Heart left ventricle (tissue), 16 donors: ENCODE measurements around the gene FILIP1. TPM values are rescaled to one million over a fixed set of nuclear protein-coding genes. Genes with fewer than 3 reads are reported as not detected.

Experiments
- ATAC-seq, 4 donors: fragments of 200-7000 bp; cut with Tn5 transposase; one replicate each; pipeline ENCODE4 v1.9.1; 2020 to 2022; ENCODE audit warnings: moderate library complexity in 4 of 4, mild to moderate bottlenecking in 3 of 4, moderate number of reproducible peaks in 1 of 4
- DNase-seq, 5 donors: peaks; one replicate each; pipeline ENCODE4 v3.0.0-alpha.2; 2020
- H3K27ac ChIP-seq, 12 donors: fragments of 200-600 bp; sonication (generic) in 4 of 12; one replicate each; pipeline versions ENCODE4 v1.5.0 to v1.8.0; 2016 to 2022; ENCODE audit warnings: mild to moderate bottlenecking in 2 of 12
- H3K27me3 ChIP-seq, 9 donors: fragments of 200-600 bp; sonication (generic) in 2 of 9; one replicate each; pipeline versions ENCODE4 v1.5.1 to v1.8.0; 2016 to 2022; ENCODE audit warnings: mild to moderate bottlenecking in 3 of 9
- H3K36me3 ChIP-seq, 9 donors: fragments of 200-600 bp; sonication (generic) in 2 of 9; one replicate each; pipeline versions ENCODE4 v1.5.0 to v1.8.0; 2018 to 2022; ENCODE audit warnings: mild to moderate bottlenecking in 2 of 9
- H3K4me1 ChIP-seq, 12 donors: fragments of 200-600 bp; sonication (generic) in 4 of 12; one replicate each; pipeline versions ENCODE4 v1.5.0 to v1.8.0; 2016 to 2022; ENCODE audit warnings: mild to moderate bottlenecking in 3 of 12
- H3K4me3 ChIP-seq, 12 donors: fragments of 200-600 bp; sonication (generic) in 4 of 12; one replicate each; pipeline versions ENCODE4 v1.5.0 to v1.8.0; 2017 to 2022; ENCODE audit warnings: mild to moderate bottlenecking in 9 of 12, moderate library complexity in 4 of 12
- H3K9me3 ChIP-seq, 12 donors: fragments of 200-600 bp; sonication (generic) in 4 of 12; one replicate each; pipeline versions ENCODE4 v1.5.0 to v1.8.0; 2016 to 2022; ENCODE audit warnings: mild to moderate bottlenecking in 1 of 12
- POLR2A ChIP-seq, 2 donors: fragments of 450-650 bp; IDR thresholded peaks; one replicate each; pipeline ENCODE4 v1.6.1; 2017; ENCODE audit warnings: antibody characterized with exemption in 2 of 2, mild to moderate bottlenecking in 2 of 2, moderate library complexity in 2 of 2
- WGBS, 4 donors: extraction: QIAGEN DNeasy Blood & Tissue Kit in 2 of 4; methylation state at CpG; one replicate each; pipeline versions ENCODE4 v1.1.5 to v1.1.7; 2013 to 2018; 5-methylcytosine and 5-hydroxymethylcytosine counted together
- intact Hi-C, 10 donors: fragments of 100-400 bp; cut with DNase I; formaldehyde crosslinking; loops; one replicate each; pipeline versions ENCODE4 v1.11.1 to v1.14.2; 2022
- polyA plus RNA-seq, 2 donors: library from polyadenylated mRNA; stranded (reverse); fragments of 200-250 nt; gene quantifications; one replicate each; pipeline ENCODE4 v1.2.3, GENCODE V29; 2013
- total RNA-seq, 9 donors: library from RNA; depleted of rRNA in 2 of 9; stranded (reverse); fragments of >200 nt in 2 of 9; fragmentation: NEBNext Ultra II Directional in 3 of 9; extraction: Animal tissue kit (Norgen Biotek cat#: 25700) in 3 of 9; gene quantifications; one replicate each; pipeline versions ENCODE4 v1.1.0 to v1.2.4, GENCODE V29; 2016 to 2023
- TF ChIP-seq, protein P1 (sequence below), 12 donors: fragments of 200-600 bp; sonication (generic) in 4 of 12; IDR thresholded peaks; one replicate each; pipeline versions ENCODE4 v1.5.0 to v1.8.0; 2018 to 2022; ENCODE audit warnings: antibody characterized with exemption in 12 of 12, mild to moderate bottlenecking in 5 of 12
- donor health status: ischemic (EF 13 %, LVEDD 7.1; RV severe dilation, severe dysfunction).
- donor health status: healthy with polysubstance abuse.
- donor health status: DM: no; HTN: yes; CAD: no.
- donor health status: DM: no; HTN: no; CAD: no.
- donor health status: ischemic (EF 25% LVEDD 6.9; RV normal size, moderate dysfunction).
- donor health status: ischemic (EF 25% LVEDD 5.7; RV mildly dilated, moderate dysfunction).
- donor health status: healthy.
- donor health status: DM: yes; HTN: yes; CAD: no.
- donor health status: ischemic (EF 35%, LVEDD 5.7; RV mildly dilated, moderate dysfunction).
- donor health status: nonischemic (EF 11% LVEDD 7.7; RV severe dilation, severe dysfunction).
- donor health status: DM: yes; HTN: yes; CAD: no.
- donor health status: PGD.
- donor health status: ischemic (EF 29% LVEDD 5.4; RV normal size, mild dysfunction).
- donor health status: nonischemic (EF 23%, LVEDD 6.1; RV moderate dilation, normal function).

The FILIP1 gene
- total and polyA plus RNA-seq, 11 donors: 49.2 to 230 (median 158) TPM

DNA sequence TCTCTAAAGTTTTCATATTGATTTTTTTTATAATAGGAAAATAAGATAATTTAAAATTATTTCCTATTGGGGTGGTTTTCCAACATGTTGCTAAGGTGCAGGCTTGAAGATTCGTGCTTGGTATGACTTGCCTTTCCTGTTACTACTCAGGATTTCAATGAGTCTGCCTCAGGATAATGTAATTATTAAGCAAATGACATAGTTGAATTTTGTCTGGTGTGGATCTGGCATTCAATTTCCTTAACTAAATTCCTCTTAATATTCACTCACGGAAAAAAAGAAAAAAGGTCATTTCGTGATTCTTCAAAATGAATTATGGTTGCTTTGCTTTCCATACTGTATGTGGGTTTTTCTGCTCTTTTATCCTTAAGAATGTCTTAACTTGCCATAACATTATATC is 9.3 kb upstream of the FILIP1 start:
- DNase-seq (no peak), ATAC-seq (no peak)
- Histone ChIP-seq H3K27me3 (no peaks in the 10 kb centered on the region), H3K36me3 (no peaks in the 10 kb centered on the region), H3K4me3 (no peak overlapping the region), H3K4me1 (peaks cover 0 to 39% (median 13%) of the 10 kb centered on the region in 12 donors), H3K27ac (peak overlapping the region in 4 of 12 donors; percentile 9 to 37 (median 35)), H3K9me3 (peaks cover 0 to 6% (median 0%) of the 10 kb centered on the region in 12 donors)
- intact Hi-C loops: loop anchor here in 1 of 10 donors (5.0 kb wide), 1 partner anchor 221 kb away; the partner anchor contains the start of gene TMEM30A
- no peak for TF ChIP-seq POLR2A (IDR thresholded peaks at IDR 0.05)
- 59 to 74% (median 64%) methylated on average over 3 of the region's 3 CpGs for WGBS, 4 donors

DNA sequence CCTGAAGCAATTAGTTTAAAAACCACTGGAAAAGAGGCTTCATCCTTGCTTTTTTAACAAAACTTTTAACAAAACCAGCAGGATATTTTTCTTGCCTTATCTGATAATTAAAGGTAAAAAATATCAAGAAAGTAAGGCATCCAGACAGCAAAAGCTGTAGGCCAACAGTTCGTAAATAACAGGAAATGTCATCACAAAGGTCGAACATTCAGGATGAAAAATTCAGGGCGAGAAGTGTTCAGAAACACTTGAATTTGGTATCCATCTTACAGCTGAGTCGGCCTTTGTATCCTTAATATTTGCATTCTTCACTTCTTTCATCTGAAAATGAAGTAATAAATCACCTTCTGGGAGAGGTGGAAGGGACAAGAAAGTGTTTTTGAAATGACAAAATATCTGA is 8.2 kb upstream of the FILIP1 start:
- ATAC-seq (no peak), DNase-seq (no peak)
- intact Hi-C loops: loop anchor here in 1 of 10 donors (5.0 kb wide), 1 partner anchor 219 kb away; the partner anchor contains the start of gene TMEM30A
- Histone ChIP-seq H3K9me3 (no peaks in the 10 kb centered on the region), H3K27me3 (no peaks in the 10 kb centered on the region), H3K4me3 (no peak overlapping the region), H3K27ac (peak overlapping the region in 1 of 12 donors; percentile 6), H3K4me1 (peaks cover 0 to 42% (median 15%) of the 10 kb centered on the region in 12 donors), H3K36me3 (no peaks in the 10 kb centered on the region)
- 53 to 71% (median 60%) methylated on average over 4 of the region's 4 CpGs for WGBS, 4 donors
- TF ChIP-seq, protein P1, sequence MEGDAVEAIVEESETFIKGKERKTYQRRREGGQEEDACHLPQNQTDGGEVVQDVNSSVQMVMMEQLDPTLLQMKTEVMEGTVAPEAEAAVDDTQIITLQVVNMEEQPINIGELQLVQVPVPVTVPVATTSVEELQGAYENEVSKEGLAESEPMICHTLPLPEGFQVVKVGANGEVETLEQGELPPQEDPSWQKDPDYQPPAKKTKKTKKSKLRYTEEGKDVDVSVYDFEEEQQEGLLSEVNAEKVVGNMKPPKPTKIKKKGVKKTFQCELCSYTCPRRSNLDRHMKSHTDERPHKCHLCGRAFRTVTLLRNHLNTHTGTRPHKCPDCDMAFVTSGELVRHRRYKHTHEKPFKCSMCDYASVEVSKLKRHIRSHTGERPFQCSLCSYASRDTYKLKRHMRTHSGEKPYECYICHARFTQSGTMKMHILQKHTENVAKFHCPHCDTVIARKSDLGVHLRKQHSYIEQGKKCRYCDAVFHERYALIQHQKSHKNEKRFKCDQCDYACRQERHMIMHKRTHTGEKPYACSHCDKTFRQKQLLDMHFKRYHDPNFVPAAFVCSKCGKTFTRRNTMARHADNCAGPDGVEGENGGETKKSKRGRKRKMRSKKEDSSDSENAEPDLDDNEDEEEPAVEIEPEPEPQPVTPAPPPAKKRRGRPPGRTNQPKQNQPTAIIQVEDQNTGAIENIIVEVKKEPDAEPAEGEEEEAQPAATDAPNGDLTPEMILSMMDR (IDR thresholded peaks at IDR 0.05): no peak
- no peak for TF ChIP-seq POLR2A (IDR thresholded peaks at IDR 0.05)

DNA sequence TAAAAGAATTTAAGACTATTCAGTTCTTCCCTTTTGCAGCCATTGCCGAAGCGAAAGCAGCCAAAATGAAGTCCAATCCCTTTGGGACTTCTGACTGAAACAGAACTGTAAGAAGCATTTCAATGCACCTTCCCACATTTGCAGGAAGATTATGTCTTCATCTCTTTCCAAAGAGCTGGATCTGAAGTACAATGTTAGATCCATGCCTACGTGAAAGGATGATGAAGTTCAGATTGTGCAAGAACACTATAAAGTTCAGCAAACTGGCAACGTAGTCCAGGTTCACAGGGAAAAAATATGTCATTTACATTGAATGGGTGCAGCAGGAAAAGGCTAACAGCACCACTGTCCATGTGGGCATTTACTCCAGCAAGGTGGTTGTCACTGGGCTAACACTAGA is 6.0 kb upstream of the FILIP1 start:
- Histone ChIP-seq H3K9me3 (no peaks in the 10 kb centered on the region), H3K27ac (no peak overlapping the region), H3K4me1 (peaks cover 0 to 58% (median 29%) of the 10 kb centered on the region in 12 donors), H3K4me3 (peak overlapping the region in 2 of 12 donors; percentile 18 to 22), H3K27me3 (no peaks in the 10 kb centered on the region), H3K36me3 (no peaks in the 10 kb centered on the region)
- ATAC-seq (no peak), DNase-seq (no peak)
- intact Hi-C loops: loop anchor here in 2 of 10 donors (5.0 to 10.0 kb wide), 2 partner anchors 65 to 217 kb away; partner anchors contain the start of gene TMEM30A (in 1 of the 2)
- 60 to 75% (median 67%) methylated on average over 4 of the region's 4 CpGs for WGBS, 4 donors
- TF ChIP-seq, protein P1 (IDR thresholded peaks at IDR 0.05): no peak
- no peak for TF ChIP-seq POLR2A (IDR thresholded peaks at IDR 0.05)

DNA sequence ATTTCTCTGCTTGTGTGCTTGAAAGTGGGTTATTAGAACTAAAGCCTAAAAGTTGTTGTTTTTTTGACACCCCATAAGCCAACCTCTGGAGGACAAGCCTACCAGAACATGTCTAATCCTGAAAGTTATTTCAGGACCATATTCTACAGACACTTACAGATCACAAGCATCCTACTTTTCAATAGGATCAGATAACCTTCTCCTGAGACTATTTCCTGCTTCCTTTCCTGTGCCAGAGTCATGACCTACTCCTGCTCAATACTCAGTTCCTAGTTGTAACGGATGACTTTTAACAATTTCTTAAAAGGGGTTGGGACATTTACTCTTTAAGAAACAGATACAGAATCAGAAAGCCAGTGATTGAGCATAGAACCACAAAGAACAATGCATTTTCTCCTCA is 5.3 kb upstream of the FILIP1 start:
- no peak for ATAC-seq
- no peak for DNase-seq
- Histone ChIP-seq H3K27ac (peak overlapping the region in 1 of 12 donors; percentile 4), H3K4me3 (no peak overlapping the region), H3K36me3 (no peaks in the 10 kb centered on the region), H3K9me3 (no peaks in the 10 kb centered on the region), H3K27me3 (no peaks in the 10 kb centered on the region), H3K4me1 (peaks cover 0 to 65% (median 34%) of the 10 kb centered on the region in 12 donors)
- 43 to 54% (median 49%) methylated on average over 1 of the region's 1 CpG for WGBS, 4 donors
- intact Hi-C loops: loop anchor here in 1 of 10 donors (10.0 kb wide), 1 partner anchor 64 kb away; no protein-coding TSS in a partner anchor
- no peak for TF ChIP-seq POLR2A (IDR thresholded peaks at IDR 0.05)
- TF ChIP-seq, protein P1 (IDR thresholded peaks at IDR 0.05): no peak
